Cardiac muscle cell (in vitro differentiated cells and primary cell): ENCODE measurements around the gene PNLIP. TPM values are rescaled to one million over a fixed set of nuclear protein-coding genes. Genes with fewer than 3 reads are reported as not detected.

ENCODE experiments used
- DNase-seq, 2 donors: peaks; one replicate each; pipeline versions ENCODE4 v3.0.0 to v3.0.0-alpha.2; 2010 to 2017; ENCODE audit warnings: low read depth in 1 of 2, low spot score in 1 of 2
- H3K27ac ChIP-seq: fragments of 200-600 bp; sonication (generic); 2 replicates; pipeline ENCODE4 v1.5.1; 2016
- H3K27me3 ChIP-seq: fragments of 200-600 bp; sonication (generic); 2 replicates; pipeline ENCODE4 v1.6.0; 2016; ENCODE audit warnings: control low read depth
- H3K36me3 ChIP-seq: fragments of 200-600 bp; sonication (generic); 2 replicates; pipeline ENCODE4 v1.5.1; 2016; ENCODE audit warnings: control low read depth
- H3K4me1 ChIP-seq: fragments of 200-600 bp; sonication (generic); 2 replicates; pipeline ENCODE4 v1.8.1; 2017; ENCODE audit warnings: low read depth, mild to moderate bottlenecking, mixed run types
- H3K4me3 ChIP-seq: fragments of 200-600 bp; sonication (generic); 2 replicates; pipeline ENCODE4 v1.5.1; 2016; ENCODE audit warnings: mild to moderate bottlenecking
- H3K9me3 ChIP-seq: fragments of 200-600 bp; sonication (generic); 2 replicates; pipeline ENCODE4 v1.5.1; 2017; ENCODE audit warnings: low read depth, mild to moderate bottlenecking, control low read depth
- polyA plus RNA-seq: library from polyadenylated mRNA; unstranded; fragments of >200 nt; fragmentation: Nextera tagmentation; extraction: Ambion mirVana; gene quantifications from 2 replicates; pipeline ENCODE4 v1.2.1, GENCODE V29; 2016
- total RNA-seq: library from RNA; depleted of rRNA; stranded (reverse); fragments of >200 nt; gene quantifications from 2 replicates; pipeline ENCODE4 v1.2.3, GENCODE V29; 2016
- TF ChIP-seq, protein P1 (sequence below): IDR thresholded peaks from 2 replicates; pipeline ENCODE4 v1.5.1; 2012; ENCODE audit warnings: low read depth, mild to moderate bottlenecking, low read length

Gene PNLIP
- total and polyA plus RNA-seq, 2 experiments from 2014 or later, result not detected

DNA sequence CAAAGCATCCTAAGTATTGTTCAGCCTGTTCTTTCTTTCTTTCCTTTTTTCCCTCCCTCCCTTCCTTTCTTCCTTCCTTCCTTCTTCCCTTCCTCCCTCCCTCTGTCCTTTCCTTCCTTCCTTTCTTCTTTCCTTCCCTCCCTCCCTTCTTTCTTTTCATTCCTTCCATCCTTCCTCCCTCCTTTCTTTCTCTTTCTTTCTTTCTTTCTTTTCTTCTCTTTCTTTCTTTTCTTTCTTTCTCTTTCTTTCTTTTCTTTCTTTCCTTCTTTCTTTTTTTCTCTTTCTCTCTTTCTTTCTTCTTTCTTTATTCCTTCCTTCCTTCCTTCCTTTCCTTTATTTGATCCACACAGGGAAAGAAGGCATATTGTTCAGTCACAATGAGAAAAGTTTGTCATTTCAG, 21.2 kb downstream of the PNLIP start:
- no peaks in the 10 kb centered on the region for H3K36me3 ChIP-seq
- DNase-seq, result no peak
- no peak overlapping the region for H3K4me3 ChIP-seq
- no peak overlapping the region for H3K27ac ChIP-seq
- no peaks in the 10 kb centered on the region for H3K9me3 ChIP-seq
- H3K27me3 ChIP-seq, result no peaks in the 10 kb centered on the region
- TF ChIP-seq, protein P1, sequence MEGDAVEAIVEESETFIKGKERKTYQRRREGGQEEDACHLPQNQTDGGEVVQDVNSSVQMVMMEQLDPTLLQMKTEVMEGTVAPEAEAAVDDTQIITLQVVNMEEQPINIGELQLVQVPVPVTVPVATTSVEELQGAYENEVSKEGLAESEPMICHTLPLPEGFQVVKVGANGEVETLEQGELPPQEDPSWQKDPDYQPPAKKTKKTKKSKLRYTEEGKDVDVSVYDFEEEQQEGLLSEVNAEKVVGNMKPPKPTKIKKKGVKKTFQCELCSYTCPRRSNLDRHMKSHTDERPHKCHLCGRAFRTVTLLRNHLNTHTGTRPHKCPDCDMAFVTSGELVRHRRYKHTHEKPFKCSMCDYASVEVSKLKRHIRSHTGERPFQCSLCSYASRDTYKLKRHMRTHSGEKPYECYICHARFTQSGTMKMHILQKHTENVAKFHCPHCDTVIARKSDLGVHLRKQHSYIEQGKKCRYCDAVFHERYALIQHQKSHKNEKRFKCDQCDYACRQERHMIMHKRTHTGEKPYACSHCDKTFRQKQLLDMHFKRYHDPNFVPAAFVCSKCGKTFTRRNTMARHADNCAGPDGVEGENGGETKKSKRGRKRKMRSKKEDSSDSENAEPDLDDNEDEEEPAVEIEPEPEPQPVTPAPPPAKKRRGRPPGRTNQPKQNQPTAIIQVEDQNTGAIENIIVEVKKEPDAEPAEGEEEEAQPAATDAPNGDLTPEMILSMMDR, result no peak
- H3K4me1 ChIP-seq, result no peaks in the 10 kb centered on the region

DNA sequence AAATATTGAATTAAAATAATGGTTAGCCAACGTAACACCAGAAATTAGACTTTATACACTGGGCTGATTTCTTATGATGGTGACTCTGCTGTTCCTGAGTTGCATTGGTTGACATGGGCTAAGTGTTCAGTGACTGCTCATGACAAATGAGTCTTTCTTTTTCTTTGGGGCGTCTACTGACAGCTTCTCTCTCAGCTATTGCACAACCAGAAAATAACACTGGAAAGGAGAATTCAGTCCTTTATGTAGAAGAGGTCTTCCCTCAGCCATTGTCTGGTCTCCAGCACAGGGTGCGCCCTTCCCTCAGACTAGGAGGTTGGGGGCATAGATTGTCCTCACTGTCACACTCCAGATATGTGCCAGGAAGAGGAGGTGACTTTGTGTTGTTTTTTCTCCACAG, 21.6 kb downstream of the PNLIP start:
- Histone ChIP-seq H3K27ac (no peak overlapping the region), H3K4me3 (no peak overlapping the region), H3K9me3 (no peaks in the 10 kb centered on the region), H3K36me3 (no peaks in the 10 kb centered on the region), H3K27me3 (no peaks in the 10 kb centered on the region), H3K4me1 (no peaks in the 10 kb centered on the region)
- DNase-seq, result no peak
- TF ChIP-seq, protein P1, result no peak

DNA sequence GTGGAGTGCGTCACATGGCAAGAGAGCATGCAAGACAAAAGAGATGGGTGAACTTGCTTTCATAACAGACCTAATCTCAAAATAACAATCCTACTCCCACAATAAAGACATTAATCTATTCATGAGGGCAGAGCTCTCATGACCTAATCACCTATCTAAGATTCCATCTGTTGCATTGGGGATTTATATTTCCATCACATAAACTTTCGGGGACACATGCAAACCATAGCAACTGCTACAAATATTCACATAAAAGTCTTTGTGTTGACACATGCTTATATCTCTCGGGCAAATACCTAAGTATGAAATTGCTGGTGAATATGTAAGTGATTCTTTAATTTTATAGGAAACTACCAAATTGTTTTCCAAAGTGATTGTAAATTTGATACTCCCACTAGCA, 29.1 kb downstream of the PNLIP start:
- H3K4me3 ChIP-seq, result no peak overlapping the region
- no peak overlapping the region for H3K27ac ChIP-seq
- H3K9me3 ChIP-seq, result no peaks in the 10 kb centered on the region
- DNase-seq, result no peak
- no peaks in the 10 kb centered on the region for H3K27me3 ChIP-seq
- H3K36me3 ChIP-seq, result no peaks in the 10 kb centered on the region
- TF ChIP-seq, protein P1, result no peak
- H3K4me1 ChIP-seq, result no peaks in the 10 kb centered on the region

DNA sequence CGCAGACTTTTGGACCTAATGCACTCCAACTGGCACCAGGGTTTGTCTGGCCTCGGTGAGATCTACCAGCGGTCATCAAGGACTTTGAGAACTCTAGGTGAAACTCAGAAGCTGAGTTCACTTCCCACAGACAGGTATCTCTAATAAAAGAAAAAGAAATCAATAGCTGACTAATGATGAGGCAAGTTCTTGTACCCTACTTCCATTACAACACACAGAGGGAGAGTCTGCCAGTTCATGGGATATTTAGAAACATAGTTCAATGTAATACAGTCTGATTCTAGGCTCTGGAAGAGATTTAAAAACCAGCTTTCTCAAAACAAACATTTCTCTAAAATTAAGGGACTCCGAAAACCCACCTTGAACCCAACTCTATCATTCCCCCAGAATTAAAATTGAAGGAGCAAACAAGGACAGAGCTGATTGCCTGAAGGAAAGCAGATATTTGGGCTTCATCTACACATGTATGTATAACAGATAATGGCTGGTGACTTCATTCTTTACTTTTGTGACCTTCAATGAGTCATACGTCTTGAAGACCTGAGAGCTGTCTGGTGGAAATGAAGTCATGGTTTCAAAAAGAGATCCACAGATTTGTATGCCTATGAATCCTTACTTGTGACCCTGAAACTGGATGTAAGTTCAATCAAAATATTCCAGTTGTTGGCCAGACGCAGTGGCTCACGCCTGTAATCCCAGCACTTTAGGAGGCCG, 42.3 kb downstream of the PNLIP start:
- Histone ChIP-seq H3K4me1 (no peaks in the 10 kb centered on the region), H3K27me3 (no peaks in the 10 kb centered on the region), H3K4me3 (no peak overlapping the region), H3K36me3 (no peaks in the 10 kb centered on the region), H3K27ac (no peak overlapping the region), H3K9me3 (no peaks in the 10 kb centered on the region)
- no peak for DNase-seq
- TF ChIP-seq, protein P1, result no peak

DNA sequence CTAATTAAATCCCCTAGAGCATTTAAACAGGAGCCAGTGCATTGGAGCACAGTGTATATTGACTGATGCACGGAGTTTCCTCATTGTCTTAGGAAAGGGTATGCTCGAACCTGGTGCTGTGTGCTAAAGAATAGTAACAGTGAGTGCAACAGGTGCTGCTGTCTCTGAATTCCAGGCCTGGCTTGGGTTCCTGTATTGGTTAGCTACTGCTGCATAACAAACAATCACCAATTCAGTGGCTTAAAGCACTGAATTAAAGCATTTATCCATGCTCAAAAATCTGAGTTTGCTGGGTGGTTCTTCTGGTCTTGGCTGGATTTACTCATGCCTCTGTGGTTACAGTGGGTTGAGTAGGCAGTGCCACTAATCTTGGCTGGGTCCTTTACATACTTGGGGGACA, 43.3 kb downstream of the PNLIP start:
- no peaks in the 10 kb centered on the region for H3K9me3 ChIP-seq
- H3K27me3 ChIP-seq, result no peaks in the 10 kb centered on the region
- TF ChIP-seq, protein P1, result no peak
- DNase-seq, result no peak
- H3K36me3 ChIP-seq, result no peaks in the 10 kb centered on the region
- no peaks in the 10 kb centered on the region for H3K4me1 ChIP-seq
- no peak overlapping the region for H3K27ac ChIP-seq
- H3K4me3 ChIP-seq, result no peak overlapping the region
